Smooth muscle cell (in vitro differentiated cells): ENCODE data around the gene USP6. TPM values are rescaled to one million over a fixed set of nuclear protein-coding genes. Genes with fewer than 3 reads are reported as not detected.

Experiments
- DNase-seq: peaks from one replicate; lab custom pipeline; 2025; ENCODE audit not compliant: unreplicated experiment; lab: John Stamatoyannopoulos, UW
- H2AFZ ChIP-seq: fragments of 200-600 bp; sonication (generic); 2 replicates; pipeline ENCODE4 v1.6.0; 2016; ENCODE audit warnings: antibody characterized with exemption, low read depth, mild to moderate bottlenecking
- H3F3A ChIP-seq: fragments of 200-600 bp; sonication (generic); 2 replicates; pipeline ENCODE4 v1.6.0; 2017; ENCODE audit warnings: antibody characterized with exemption, low read depth
- H3K27ac ChIP-seq: fragments of 200-600 bp; sonication (generic); 2 replicates; pipeline ENCODE4 v1.5.1; 2016; ENCODE audit warnings: low read depth, mild to moderate bottlenecking
- H3K27me3 ChIP-seq: fragments of 200-600 bp; sonication (generic); 2 replicates; pipeline ENCODE4 v1.6.1; 2016; ENCODE audit warnings: low read depth, mild to moderate bottlenecking
- H3K36me3 ChIP-seq: fragments of 200-600 bp; sonication (generic); 2 replicates; pipeline ENCODE4 v1.5.1; 2016; ENCODE audit warnings: low read depth
- H3K4me1 ChIP-seq: fragments of 200-600 bp; sonication (generic); 2 replicates; pipeline ENCODE4 v1.5.1; 2016; ENCODE audit warnings: low read depth
- H3K4me2 ChIP-seq: fragments of 200-600 bp; sonication (generic); 2 replicates; pipeline ENCODE4 v1.6.0; 2016; ENCODE audit warnings: mild to moderate bottlenecking
- H3K4me3 ChIP-seq: fragments of 200-600 bp; sonication (generic); 2 replicates; pipeline ENCODE4 v1.5.1; 2016; ENCODE audit warnings: mild to moderate bottlenecking
- H3K79me2 ChIP-seq: fragments of 200-600 bp; sonication (generic); 2 replicates; pipeline ENCODE4 v1.6.0; 2016; ENCODE audit warnings: low read depth, mild to moderate bottlenecking
- H3K9ac ChIP-seq: fragments of 200-600 bp; sonication (generic); 2 replicates; pipeline ENCODE4 v1.6.0; 2016; ENCODE audit warnings: low read depth
- H3K9me3 ChIP-seq: fragments of 200-600 bp; sonication (generic); replicated peaks from 2 replicates; pipeline ENCODE4 v1.5.1; 2016; ENCODE audit warnings: low read depth
- H4K20me1 ChIP-seq: fragments of 200-600 bp; sonication (generic); 2 replicates; pipeline ENCODE4 v1.6.0; 2016; ENCODE audit warnings: low read depth
- WGBS: methylation state at CpG from one replicate; pipeline ENCODE4 v1.1.7; 2016; ENCODE audit warnings: low lambda C conversion rate; 5-methylcytosine and 5-hydroxymethylcytosine counted together
- polyA plus RNA-seq: library from polyadenylated mRNA; unstranded; fragments of >200 nt; fragmentation: Nextera tagmentation; extraction: Ambion mirVana; gene quantifications from 2 replicates; pipeline ENCODE4 v1.2.1, GENCODE V29; 2016
- total RNA-seq: library from RNA; depleted of rRNA; stranded (reverse); fragments of >200 nt; gene quantifications from 2 replicates; pipeline ENCODE4 v1.2.3, GENCODE V29; 2014
- TF ChIP-seq, protein P1 (sequence below): fragments of 200-600 bp; sonication (generic); IDR thresholded peaks from 2 replicates; pipeline ENCODE4 v1.5.1; 2017; ENCODE audit warnings: borderline replicate concordance, mild to moderate bottlenecking, antibody characterized with exemption; ENCODE audit not compliant: insufficient read depth, poor library complexity, severe bottlenecking

USP6 gene
- total and polyA plus RNA-seq, 2 experiments from 2014 or later: 0.09 TPM; not detected in 1

- H3K36me3 ChIP-seq: no peaks in the 10 kb centered on the region
- no peaks in the 10 kb centered on the region for H3F3A ChIP-seq
- H3K4me1 ChIP-seq: no peaks in the 10 kb centered on the region
- H3K27me3 ChIP-seq: no peaks in the 10 kb centered on the region
- 92% methylated on average over 6 of the region's 6 CpGs for WGBS
- no peaks in the 10 kb centered on the region for H4K20me1 ChIP-seq
- no peak overlapping the region for H3K9ac ChIP-seq
- no peaks in the 10 kb centered on the region for H3K79me2 ChIP-seq
- H2AFZ ChIP-seq: no peak overlapping the region
- DNase-seq: no peak
- no peak overlapping the region for H3K4me3 ChIP-seq
- H3K4me2 ChIP-seq: no peak overlapping the region
- TF ChIP-seq, protein P1, sequence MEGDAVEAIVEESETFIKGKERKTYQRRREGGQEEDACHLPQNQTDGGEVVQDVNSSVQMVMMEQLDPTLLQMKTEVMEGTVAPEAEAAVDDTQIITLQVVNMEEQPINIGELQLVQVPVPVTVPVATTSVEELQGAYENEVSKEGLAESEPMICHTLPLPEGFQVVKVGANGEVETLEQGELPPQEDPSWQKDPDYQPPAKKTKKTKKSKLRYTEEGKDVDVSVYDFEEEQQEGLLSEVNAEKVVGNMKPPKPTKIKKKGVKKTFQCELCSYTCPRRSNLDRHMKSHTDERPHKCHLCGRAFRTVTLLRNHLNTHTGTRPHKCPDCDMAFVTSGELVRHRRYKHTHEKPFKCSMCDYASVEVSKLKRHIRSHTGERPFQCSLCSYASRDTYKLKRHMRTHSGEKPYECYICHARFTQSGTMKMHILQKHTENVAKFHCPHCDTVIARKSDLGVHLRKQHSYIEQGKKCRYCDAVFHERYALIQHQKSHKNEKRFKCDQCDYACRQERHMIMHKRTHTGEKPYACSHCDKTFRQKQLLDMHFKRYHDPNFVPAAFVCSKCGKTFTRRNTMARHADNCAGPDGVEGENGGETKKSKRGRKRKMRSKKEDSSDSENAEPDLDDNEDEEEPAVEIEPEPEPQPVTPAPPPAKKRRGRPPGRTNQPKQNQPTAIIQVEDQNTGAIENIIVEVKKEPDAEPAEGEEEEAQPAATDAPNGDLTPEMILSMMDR: no peak
- no peak overlapping the region for H3K27ac ChIP-seq
- H3K9me3 ChIP-seq: peaks cover 30% of the 10 kb centered on the region
Measured at GRCh38 chr17:5092218-5093010, 23.4 kb upstream of the USP6 start.

- Histone ChIP-seq H3K4me2 (peak overlapping the region; percentile 85), H3K9ac (no peak overlapping the region), H3K4me1 (no peaks in the 10 kb centered on the region), H3K9me3 (peaks cover 13% of the 10 kb centered on the region), H3K79me2 (no peaks in the 10 kb centered on the region), H4K20me1 (no peaks in the 10 kb centered on the region), H3K36me3 (no peaks in the 10 kb centered on the region), H3K27ac (no peak overlapping the region), H3K27me3 (no peaks in the 10 kb centered on the region), H2AFZ (peak overlapping the region; percentile 54), H3F3A (no peaks in the 10 kb centered on the region), H3K4me3 (peak overlapping the region; percentile 55)
- whole genome bisulfite sequencing: 72% methylated on average over 7 of the region's 7 CpGs
- TF ChIP-seq, protein P1: no peak
- DNase-seq: no peak
Measured at GRCh38 chr17:5096731-5097100, 19.1 kb upstream of the USP6 start.

- H3K36me3 ChIP-seq: no peaks in the 10 kb centered on the region
- peak overlapping the region; percentile 54 for H2AFZ ChIP-seq
- peak overlapping the region; percentile 55 for H3K4me3 ChIP-seq
- H3K4me2 ChIP-seq: peak overlapping the region; percentile 85
- H3K9me3 ChIP-seq: peaks cover 10% of the 10 kb centered on the region
- no peaks in the 10 kb centered on the region for H4K20me1 ChIP-seq
- 19% methylated on average over 58 of the region's 63 CpGs for WGBS
- H3K79me2 ChIP-seq: no peaks in the 10 kb centered on the region
- H3F3A ChIP-seq: no peaks in the 10 kb centered on the region
- no peak overlapping the region for H3K9ac ChIP-seq
- TF ChIP-seq, protein P1: no peak
- DNase-seq: no peak
- no peaks in the 10 kb centered on the region for H3K4me1 ChIP-seq
- H3K27ac ChIP-seq: no peak overlapping the region
- H3K27me3 ChIP-seq: no peaks in the 10 kb centered on the region
Measured at GRCh38 chr17:5097101-5097834, 18.6 kb upstream of the USP6 start.
